Neural cell (in vitro differentiated cells): ENCODE measurements around the gene FOXC2.

ENCODE experiments used
- CTCF ChIP-seq: fragments of 450-650 bp; IDR thresholded peaks from 2 replicates; pipeline ENCODE4 v1.5.1; 2014; ENCODE audit warnings: antibody characterized with exemption, mild to moderate bottlenecking, moderate library complexity; ENCODE audit not compliant: poor library complexity, severe bottlenecking
- EZH2 ChIP-seq: fragments of 200-600, 300-800 bp; shearing (Covaris generic), sonication (generic); IDR thresholded peaks from 2 replicates; pipeline ENCODE4 v1.6.1; 2014; ENCODE audit warnings: antibody characterized with exemption, low read length, borderline replicate concordance, mild to moderate bottlenecking; ENCODE audit not compliant: insufficient read depth, poor library complexity, severe bottlenecking
- POLR2AphosphoS5 ChIP-seq: IDR thresholded peaks from 2 replicates; pipeline ENCODE4 v1.6.1; 2012

DNA sequence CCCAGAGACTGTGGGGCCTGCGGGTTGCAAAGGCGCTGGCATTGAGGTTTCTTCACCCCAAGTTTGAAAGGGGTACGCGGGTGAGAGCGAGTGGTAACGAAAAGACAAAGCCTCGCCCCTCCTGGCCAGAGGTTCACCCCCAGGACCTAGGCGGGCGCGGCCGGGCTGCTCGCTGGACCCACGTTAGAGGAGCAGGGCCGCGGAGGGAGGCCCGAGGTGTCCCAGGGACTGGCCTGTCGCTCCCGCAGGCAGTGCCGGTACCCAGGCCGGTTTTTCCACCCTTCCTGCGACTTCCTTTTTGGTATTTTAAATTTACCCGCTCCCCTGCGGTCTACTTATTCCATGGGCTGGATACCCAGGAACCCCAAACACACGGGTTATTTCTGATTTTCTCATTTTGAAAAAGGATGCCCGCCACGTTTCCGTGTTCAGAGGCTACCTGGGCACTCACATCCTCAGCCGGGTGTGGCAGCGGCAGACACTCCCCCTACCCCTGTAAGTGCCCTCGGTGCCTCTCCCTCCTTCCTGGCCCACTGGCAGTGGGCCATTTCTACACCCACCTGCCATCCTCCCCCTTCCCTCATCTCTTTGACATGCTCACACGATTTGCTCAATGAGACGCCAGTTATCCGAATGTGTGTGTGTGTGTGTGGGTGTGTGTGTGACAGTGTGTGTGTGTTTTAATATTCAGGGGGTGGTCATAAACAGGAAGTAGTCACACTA is 10.1 kb downstream of the FOXC2 start:
- TF ChIP-seq POLR2AphosphoS5 (no peak), CTCF (no peak), EZH2 (no peak)
